IMR-90 (cell line): ENCODE data around the gene MCF2L.

Experiments used
- CHD1 ChIP-seq: IDR thresholded peaks from 2 replicates; pipeline ENCODE4 v1.6.1; 2012; ENCODE audit warnings: low read depth, low read length, improper control_type of control experiment
- TF ChIP-seq, protein P1 (sequence below): conservative IDR thresholded peaks from 2 replicates; pipeline ENCODE4 v1.5.1; 2012; ENCODE audit warnings: mild to moderate bottlenecking, low read depth, low read length, improper control_type of control experiment

DNA sequence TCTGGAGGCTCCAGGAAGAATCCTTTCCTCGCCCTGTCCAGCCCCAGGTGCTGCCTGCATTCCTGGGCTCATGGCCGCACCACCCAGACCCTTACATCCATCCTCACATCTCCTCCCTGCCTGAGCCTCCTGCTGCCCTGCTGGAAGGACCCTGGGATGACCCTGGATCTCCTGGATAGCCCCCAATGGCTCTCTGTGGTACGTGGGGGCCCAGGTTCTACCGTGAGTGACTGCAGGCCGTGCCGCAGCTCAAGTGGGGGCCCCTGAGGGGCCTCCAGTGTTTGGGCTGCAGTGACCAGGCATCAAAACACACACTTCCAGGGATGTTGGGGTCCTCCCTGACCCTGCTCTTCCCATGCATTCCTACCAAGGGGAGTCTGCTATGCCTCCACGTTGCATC is 8.3 kb upstream of the MCF2L start:
- TF ChIP-seq, protein P1, sequence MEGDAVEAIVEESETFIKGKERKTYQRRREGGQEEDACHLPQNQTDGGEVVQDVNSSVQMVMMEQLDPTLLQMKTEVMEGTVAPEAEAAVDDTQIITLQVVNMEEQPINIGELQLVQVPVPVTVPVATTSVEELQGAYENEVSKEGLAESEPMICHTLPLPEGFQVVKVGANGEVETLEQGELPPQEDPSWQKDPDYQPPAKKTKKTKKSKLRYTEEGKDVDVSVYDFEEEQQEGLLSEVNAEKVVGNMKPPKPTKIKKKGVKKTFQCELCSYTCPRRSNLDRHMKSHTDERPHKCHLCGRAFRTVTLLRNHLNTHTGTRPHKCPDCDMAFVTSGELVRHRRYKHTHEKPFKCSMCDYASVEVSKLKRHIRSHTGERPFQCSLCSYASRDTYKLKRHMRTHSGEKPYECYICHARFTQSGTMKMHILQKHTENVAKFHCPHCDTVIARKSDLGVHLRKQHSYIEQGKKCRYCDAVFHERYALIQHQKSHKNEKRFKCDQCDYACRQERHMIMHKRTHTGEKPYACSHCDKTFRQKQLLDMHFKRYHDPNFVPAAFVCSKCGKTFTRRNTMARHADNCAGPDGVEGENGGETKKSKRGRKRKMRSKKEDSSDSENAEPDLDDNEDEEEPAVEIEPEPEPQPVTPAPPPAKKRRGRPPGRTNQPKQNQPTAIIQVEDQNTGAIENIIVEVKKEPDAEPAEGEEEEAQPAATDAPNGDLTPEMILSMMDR: no peak
- TF ChIP-seq CHD1: no peak
